A549 (cell line): ENCODE data around the gene PPP1R11.

Experiments
- CBX2 ChIP-seq: fragments of 200-600 bp; sonication (generic); IDR thresholded peaks from 2 replicates; pipeline ENCODE4 v1.6.1; 2016; ENCODE audit warnings: low read depth, mild to moderate bottlenecking, borderline replicate concordance
- CTCF ChIP-seq: fragments of >200 bp; sonication (Bioruptor Twin); formaldehyde crosslinking; IDR thresholded peaks from 3 replicates; pipeline ENCODE4 v1.5.1; 2016
- HMGXB4 ChIP-seq: fragments of 250-450 bp; sonication (Bioruptor Pico); IDR thresholded peaks from 2 replicates; pipeline ENCODE4 v1.5.0; 2021; ENCODE audit warnings: mild to moderate bottlenecking, moderate library complexity, borderline replicate concordance
- HOXB5 ChIP-seq: fragments of 250-450 bp; sonication (Bioruptor Pico); IDR thresholded peaks from 2 replicates; pipeline ENCODE4 v1.5.0; 2020; ENCODE audit warnings: mild to moderate bottlenecking, moderate library complexity
- KDM1A ChIP-seq: fragments of 200-600 bp; sonication (generic); IDR thresholded peaks from 2 replicates; pipeline ENCODE4 v1.6.1; 2016; ENCODE audit warnings: low read depth, mild to moderate bottlenecking
- MAX ChIP-seq: IDR thresholded peaks from 2 replicates; pipeline ENCODE4 v1.6.1; 2012
- MAZ ChIP-seq: fragments of 150-350 bp; IDR thresholded peaks from 2 replicates; pipeline ENCODE4 v1.6.1; 2014; ENCODE audit warnings: antibody characterized with exemption, low read depth, low read length, borderline replicate concordance
- POLR2A ChIP-seq: IDR thresholded peaks from 2 replicates; pipeline ENCODE4 v1.6.1; 2012; ENCODE audit warnings: mild to moderate bottlenecking, low read length
- POLR2AphosphoS2 ChIP-seq: conservative IDR thresholded peaks from 2 replicates; pipeline ENCODE4 v1.6.1; 2012; ENCODE audit warnings: low read length, improper control_type of control experiment, inconsistent platforms
- REST ChIP-seq: fragments of 200-600 bp; sonication (generic); IDR thresholded peaks from 2 replicates; pipeline ENCODE4 v1.6.1; 2016; ENCODE audit warnings: antibody characterized with exemption, mild to moderate bottlenecking, moderate library complexity
- SMC3 ChIP-seq: fragments of >200 bp; sonication (Bioruptor Twin); formaldehyde crosslinking; IDR thresholded peaks from 3 replicates; pipeline ENCODE4 v1.6.1; 2018; ENCODE audit warnings: inconsistent platforms
- SREBF2 ChIP-seq: fragments of 450-650 bp; IDR thresholded peaks from 2 replicates; pipeline ENCODE4 v1.6.1; 2014; ENCODE audit warnings: mild to moderate bottlenecking, moderate library complexity
- USF2 ChIP-seq: fragments of 450-650 bp; IDR thresholded peaks from 2 replicates; pipeline ENCODE4 v1.6.1; 2014; ENCODE audit warnings: antibody characterized with exemption
- ZSCAN20 ChIP-seq: fragments of 250-450 bp; sonication (Bioruptor Pico); IDR thresholded peaks from 2 replicates; pipeline ENCODE4 v1.8.0; 2022; ENCODE audit warnings: mild to moderate bottlenecking, moderate library complexity

- TF ChIP-seq CTCF: no peak
- TF ChIP-seq ZSCAN20 (CRISPR knock-in tag): no peak
- no peak for TF ChIP-seq POLR2A
- no peak for TF ChIP-seq USF2
- TF ChIP-seq REST: no peak
- TF ChIP-seq HMGXB4: no peak
- no peak for TF ChIP-seq CBX2
- TF ChIP-seq SREBF2: no peak
- TF ChIP-seq MAZ: no peak
- no peak for TF ChIP-seq KDM1A
- no peak for TF ChIP-seq SMC3
- TF ChIP-seq POLR2AphosphoS2: no peak
- no peak for TF ChIP-seq MAX
- TF ChIP-seq HOXB5 (CRISPR knock-in tag): no peak
Observed at GRCh38 chr6:30092852-30093543, 26.0 kb downstream of the PPP1R11 start.
